ENCODE measurements around the gene DLG2.

Gene DLG2

DNA sequence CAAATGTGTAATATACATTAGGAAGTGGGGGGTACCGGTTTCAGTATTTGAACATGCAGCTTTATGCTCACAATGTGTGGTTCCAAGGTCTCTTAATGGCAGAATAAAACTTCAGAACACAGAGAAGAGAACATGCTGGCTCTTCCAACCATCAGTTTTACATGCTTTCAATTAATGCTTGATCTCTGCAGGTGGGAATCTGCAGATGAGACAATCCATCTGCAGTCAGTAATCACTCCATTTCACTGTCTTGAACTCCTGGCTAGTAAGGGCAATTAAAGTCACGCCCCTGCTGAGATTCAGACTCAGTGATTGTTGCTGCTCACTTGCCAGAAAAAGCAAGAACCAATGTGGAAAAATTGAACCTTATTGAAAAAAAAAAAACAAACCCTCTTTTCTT lies 945.7 kb downstream of the DLG2 start:
- no peak for TF ChIP-seq TAF1 (IDR thresholded peaks at IDR 0.05; ENCODE audit: borderline replicate concordance, insufficient read depth, low read length)
- no peak for TF ChIP-seq FOXP2 (optimal IDR thresholded peaks at IDR 0.05; ENCODE audit: borderline replicate concordance, extremely low read depth, extremely low read length, insufficient read depth)
- no peak for TF ChIP-seq POLR2AphosphoS5 (IDR thresholded peaks at IDR 0.05; ENCODE audit: low read depth, low read length)
- TF ChIP-seq REST (IDR thresholded peaks at IDR 0.05; ENCODE audit: insufficient read depth in 1 of 2, low read depth in 2 of 2, low read length in 2 of 2), result no peak
- no peak for TF ChIP-seq SIN3A (IDR thresholded peaks at IDR 0.05; ENCODE audit: borderline replicate concordance, insufficient read depth, low read length)

- no peak for TF ChIP-seq SIN3A (IDR thresholded peaks at IDR 0.05; ENCODE audit: borderline replicate concordance, insufficient read depth, low read length)
- no peak for TF ChIP-seq TAF1 (IDR thresholded peaks at IDR 0.05; ENCODE audit: borderline replicate concordance, insufficient read depth, low read length)
- no peak for TF ChIP-seq FOXP2 (optimal IDR thresholded peaks at IDR 0.05; ENCODE audit: borderline replicate concordance, extremely low read depth, extremely low read length, insufficient read depth)
- no peak for TF ChIP-seq POLR2AphosphoS5 (IDR thresholded peaks at IDR 0.05; ENCODE audit: low read depth, low read length)
- no peak for TF ChIP-seq REST (IDR thresholded peaks at IDR 0.05; ENCODE audit: insufficient read depth in 1 of 2, low read depth in 2 of 2, low read length in 2 of 2)
Observed at GRCh38 chr11:84675396-84676025, 951.6 kb downstream of the DLG2 start.

- TF ChIP-seq TAF1 (IDR thresholded peaks at IDR 0.05; ENCODE audit: borderline replicate concordance, insufficient read depth, low read length), result no peak
- TF ChIP-seq POLR2AphosphoS5 (IDR thresholded peaks at IDR 0.05; ENCODE audit: low read depth, low read length), result no peak
- no peak for TF ChIP-seq FOXP2 (optimal IDR thresholded peaks at IDR 0.05; ENCODE audit: borderline replicate concordance, extremely low read depth, extremely low read length, insufficient read depth)
- TF ChIP-seq SIN3A (IDR thresholded peaks at IDR 0.05; ENCODE audit: borderline replicate concordance, insufficient read depth, low read length), result no peak
- TF ChIP-seq REST (IDR thresholded peaks at IDR 0.05; ENCODE audit: insufficient read depth in 1 of 2, low read depth in 2 of 2, low read length in 2 of 2), result peak; percentile 35 to 90; a peak in 2 of 4 replicates
Observed at GRCh38 chr11:84673753-84674152, 953.4 kb downstream of the DLG2 start.

- TF ChIP-seq SIN3A (IDR thresholded peaks at IDR 0.05; ENCODE audit: borderline replicate concordance, insufficient read depth, low read length) (no peak), REST (IDR thresholded peaks at IDR 0.05; ENCODE audit: insufficient read depth in 1 of 2, low read depth in 2 of 2, low read length in 2 of 2) (no peak), FOXP2 (optimal IDR thresholded peaks at IDR 0.05; ENCODE audit: borderline replicate concordance, extremely low read depth, extremely low read length, insufficient read depth) (no peak), POLR2AphosphoS5 (IDR thresholded peaks at IDR 0.05; ENCODE audit: low read depth, low read length) (no peak), TAF1 (IDR thresholded peaks at IDR 0.05; ENCODE audit: borderline replicate concordance, insufficient read depth, low read length) (no peak)
Observed at GRCh38 chr11:84671325-84671999, 955.7 kb downstream of the DLG2 start.
